HG02571 (cell line): ENCODE measurements around the gene SLC5A5.

ENCODE experiments used
- ATAC-seq: cut with Tn5 transposase; IDR thresholded peaks from one replicate; pipeline ENCODE4 v1.9.1; 2021; ENCODE audit warnings: mild to moderate bottlenecking, moderate library complexity; ENCODE audit not compliant: unreplicated experiment

SLC5A5 gene

DNA sequence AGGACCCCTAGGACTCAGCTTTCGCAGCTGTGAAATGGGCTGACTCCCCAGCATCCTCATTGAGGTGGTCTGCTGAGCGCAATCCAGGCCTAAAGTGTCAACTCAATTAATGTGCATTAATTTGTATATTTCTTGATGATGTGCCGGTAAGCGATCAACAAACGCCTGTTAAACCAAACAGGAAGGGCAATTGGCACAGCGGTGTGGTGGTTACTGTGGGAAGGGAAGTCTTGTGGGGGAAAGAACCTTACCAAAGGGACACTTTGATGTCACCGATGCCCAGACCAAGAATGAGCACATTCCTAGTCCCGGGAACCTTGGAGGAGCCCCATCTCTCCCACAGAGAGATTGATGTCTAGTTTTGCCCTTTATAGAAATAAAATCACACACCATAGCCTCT, 25.6 kb upstream of the SLC5A5 start:
- ATAC-seq: no peak

DNA sequence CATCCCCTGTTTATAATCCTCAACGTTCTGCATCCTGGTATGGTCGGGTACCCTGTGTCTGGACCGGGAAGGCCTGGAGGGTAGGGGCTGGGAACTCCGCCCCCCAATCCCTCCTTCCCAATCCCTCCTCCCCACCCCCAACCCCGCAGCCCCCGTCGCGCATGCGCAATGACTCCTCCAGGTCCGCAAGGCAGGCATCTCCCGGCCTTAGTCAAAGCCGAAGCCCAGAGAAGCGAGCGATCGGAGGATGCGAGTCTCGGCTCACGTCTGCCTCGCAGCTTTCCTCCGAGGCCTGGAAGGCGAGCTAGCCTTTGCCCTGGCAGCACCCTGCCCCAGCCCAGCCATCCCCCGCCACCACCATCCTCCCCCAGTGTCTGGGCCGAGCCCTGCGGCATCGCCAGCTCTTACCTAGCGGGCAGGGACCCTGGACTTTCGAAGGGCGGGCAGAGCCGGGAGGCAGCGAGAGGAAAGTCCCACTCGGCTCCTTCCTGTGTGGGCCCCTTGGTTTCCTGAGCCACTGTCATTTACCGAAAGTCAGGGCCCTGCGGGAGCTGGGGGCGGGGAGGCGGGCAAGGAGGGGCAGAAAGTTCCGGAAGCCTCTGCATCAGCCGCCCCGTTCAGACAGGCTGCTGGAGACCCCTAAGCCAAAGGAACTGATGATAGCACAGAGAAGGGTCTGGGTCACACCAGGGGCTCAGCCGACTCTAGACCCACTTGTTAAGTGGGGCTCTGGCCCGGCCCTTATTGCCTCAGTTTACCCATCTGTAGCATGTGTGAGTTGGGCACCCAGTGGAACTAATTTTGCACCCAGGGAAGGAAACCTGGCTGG, 24.0 kb upstream of the SLC5A5 start, which contains the start of gene JAK3:
JAK3 (minus strand) TSS at position 445 of the 829 bp plus-strand sequence. CDS start 3,565 bp downstream, outside the sequence.
- ATAC-seq: no peak

DNA sequence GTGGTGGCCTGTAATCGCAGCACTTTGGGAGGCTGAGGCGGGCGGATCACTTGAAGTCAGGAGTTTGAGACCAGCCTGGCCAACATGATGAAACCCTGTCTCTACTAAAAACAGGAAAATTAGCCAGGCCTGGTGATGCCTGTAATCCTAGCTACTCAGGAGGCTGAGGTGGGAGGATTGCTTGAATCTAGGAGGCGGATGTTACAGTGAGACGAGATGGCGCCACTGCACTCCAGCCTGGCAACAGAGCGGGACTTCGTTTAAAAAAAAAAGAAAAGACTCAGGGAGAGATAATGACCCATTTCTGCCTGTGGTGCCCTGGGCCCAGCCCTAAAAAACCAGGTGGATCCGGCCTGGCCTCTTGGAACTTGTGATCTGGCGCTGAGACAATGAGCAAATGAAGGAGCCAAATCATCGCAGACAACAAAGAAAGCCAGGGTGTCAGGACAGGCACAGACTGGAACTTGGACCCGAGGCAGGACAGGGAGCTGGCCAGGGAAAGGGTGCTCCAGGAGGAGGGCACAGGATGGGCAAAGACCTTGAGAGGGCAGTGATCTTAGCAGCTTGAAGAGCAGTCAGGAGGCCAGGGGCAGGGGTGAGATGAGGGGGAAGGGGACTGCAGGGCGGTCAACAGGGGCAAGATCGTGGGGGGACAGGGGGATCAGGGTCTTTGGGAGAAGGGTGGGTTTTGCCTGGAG, 23.0 kb upstream of the SLC5A5 start:
- no peak for ATAC-seq

DNA sequence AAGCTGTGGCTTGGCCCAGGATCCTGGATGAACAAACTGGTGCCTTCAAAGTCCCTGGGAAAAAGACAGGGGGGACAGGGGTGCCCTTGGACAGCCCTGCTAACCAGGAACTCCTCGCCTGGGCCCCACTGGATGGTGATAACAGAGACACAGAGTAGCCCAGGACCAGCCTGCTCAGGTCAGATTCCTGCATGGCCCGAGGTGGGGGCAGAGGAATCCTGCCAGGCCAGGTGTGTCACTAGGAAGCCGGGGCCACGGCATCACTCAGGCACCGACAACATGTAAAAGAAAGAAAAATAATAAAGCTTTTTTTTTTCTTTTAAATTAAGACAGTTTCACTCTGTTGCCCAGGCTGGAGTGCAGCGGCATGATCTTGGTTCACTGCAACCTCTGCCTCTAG, 17.7 kb upstream of the SLC5A5 start:
- no peak for ATAC-seq

DNA sequence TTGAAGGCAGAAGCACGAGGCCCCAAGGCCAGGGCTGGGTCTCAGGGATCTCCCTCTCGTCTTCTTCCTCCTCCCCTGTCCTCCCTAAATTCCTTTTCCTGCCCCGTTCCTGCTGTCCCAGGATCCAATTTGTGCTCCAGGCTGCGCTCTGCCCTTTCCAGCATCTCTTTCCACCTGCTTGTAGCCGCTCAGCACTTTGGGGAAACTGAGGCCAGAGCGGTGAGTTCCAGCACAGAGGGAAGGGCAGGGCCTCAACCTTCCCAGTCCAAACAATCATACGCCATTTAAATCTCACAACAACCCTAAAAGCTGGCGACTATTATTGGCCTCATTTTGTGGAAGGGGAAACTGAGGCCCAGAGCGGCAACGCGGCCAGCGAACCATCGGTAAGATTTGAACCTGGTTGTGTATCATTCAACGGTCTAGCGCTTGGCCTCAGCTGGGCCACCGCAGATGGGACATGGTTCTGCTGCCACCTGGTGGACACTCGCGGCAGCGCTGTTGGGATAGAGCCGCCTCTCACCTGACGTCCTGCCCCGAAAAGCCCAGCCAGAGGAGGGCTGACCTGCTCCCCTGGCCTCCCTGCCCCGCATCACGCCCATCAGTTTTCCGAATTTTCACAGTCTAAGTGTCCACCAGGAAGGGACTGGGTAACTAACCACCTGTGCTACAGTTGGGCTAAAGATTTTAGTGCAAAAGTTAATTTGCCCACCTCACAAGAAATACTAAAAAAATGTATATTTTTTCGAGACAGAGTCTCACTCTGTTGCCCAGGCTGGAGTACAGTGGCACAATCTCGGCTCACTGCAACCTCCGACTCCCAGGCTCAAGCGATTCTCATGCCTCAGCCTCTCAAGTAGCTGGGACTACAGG, 16.2 kb upstream of the SLC5A5 start:
- ATAC-seq: no peak

DNA sequence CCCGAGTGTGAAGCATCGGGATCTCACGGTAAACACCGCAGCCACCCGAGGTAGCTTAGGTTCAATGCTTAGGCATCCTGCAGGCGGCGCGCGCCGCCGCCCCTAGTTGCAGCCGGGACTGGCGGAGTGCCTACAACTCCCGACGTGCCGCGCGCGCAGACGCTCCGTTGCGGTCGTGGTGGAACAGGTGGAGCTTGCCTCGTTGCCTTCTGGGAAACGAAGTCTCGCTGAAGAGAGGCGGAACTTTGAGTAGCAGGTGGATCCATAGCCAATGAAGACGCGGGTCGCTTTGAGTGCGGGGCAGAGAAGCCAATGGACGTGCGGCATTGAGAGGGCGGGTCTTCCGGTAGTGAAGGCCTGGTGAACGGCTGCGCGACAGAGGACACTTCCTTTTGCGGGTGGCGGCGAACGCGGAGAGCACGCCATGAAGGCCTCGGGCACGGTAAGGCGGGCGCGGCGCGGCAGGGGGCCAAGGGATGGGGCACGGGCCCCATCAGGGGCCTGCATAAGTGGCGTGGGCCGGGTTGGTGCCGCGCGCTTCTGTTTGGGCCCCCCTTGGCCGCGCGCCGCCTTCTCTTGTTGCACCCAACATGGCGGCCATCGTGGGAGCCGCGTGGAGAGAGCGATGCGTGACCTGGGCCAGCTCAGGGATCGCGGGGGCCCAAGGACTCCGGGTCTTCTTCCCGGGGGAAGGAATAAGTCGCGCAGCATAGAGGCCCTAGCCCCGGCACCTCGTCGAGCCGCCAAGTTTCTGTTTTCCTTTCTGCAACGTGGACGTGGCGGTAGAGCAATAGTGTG, 12.0 kb upstream of the SLC5A5 start, which contains the start of gene RPL18A:
RPL18A (plus strand) TSS at position 378 of the 798 bp plus-strand sequence; CDS start at position 425, 47 bp downstream.
- peak; percentile 85 for ATAC-seq

DNA sequence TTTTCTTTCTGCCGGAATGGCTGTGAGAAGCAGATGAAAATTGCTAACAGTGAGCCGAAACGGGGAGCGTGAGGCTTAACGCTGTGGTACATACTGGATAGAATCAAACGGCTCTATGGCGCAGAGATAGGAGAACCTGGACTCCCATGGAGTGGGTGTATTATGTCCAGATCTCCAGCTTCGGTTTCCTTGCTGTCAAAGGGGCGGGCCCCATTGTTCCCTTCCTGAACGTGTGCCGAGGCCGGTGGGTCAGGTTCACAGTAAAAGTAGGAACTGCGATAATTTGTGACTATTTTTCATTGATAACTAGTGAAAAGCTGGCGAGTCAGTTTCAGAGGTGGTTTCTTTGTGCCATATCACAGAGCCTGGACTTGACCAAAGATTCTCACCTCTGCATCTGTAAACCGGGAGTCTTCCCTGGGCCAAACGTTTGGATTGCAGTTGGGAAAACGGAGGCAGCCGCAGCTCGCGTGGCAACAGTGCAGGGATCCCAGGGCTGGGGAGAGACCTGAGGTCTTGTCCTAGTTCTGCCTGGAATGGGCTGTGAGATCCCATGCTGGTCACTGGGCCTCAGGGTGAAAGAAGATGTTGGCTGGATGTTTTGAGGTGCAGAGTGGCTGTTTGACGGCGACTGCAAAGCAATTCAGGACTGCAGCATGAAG, 11.3 kb upstream of the SLC5A5 start:
- no peak for ATAC-seq

DNA sequence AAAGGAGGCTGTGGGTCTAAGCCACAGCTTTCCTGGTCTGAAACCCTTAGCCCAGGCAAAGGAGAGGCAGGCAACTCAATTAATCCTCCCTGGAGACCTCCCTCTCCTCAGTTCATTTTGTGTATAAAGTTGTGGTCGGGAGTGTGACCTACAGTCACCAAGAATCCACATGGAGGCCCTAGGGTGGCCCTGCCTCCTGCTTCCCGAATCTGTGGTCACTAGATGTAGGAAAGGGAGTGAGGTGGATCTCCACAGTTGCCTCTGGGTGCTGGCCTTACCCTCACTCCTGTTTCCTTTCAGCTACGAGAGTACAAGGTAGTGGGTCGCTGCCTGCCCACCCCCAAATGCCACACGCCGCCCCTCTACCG, 10.8 kb upstream of the SLC5A5 start:
- no peak for ATAC-seq

DNA sequence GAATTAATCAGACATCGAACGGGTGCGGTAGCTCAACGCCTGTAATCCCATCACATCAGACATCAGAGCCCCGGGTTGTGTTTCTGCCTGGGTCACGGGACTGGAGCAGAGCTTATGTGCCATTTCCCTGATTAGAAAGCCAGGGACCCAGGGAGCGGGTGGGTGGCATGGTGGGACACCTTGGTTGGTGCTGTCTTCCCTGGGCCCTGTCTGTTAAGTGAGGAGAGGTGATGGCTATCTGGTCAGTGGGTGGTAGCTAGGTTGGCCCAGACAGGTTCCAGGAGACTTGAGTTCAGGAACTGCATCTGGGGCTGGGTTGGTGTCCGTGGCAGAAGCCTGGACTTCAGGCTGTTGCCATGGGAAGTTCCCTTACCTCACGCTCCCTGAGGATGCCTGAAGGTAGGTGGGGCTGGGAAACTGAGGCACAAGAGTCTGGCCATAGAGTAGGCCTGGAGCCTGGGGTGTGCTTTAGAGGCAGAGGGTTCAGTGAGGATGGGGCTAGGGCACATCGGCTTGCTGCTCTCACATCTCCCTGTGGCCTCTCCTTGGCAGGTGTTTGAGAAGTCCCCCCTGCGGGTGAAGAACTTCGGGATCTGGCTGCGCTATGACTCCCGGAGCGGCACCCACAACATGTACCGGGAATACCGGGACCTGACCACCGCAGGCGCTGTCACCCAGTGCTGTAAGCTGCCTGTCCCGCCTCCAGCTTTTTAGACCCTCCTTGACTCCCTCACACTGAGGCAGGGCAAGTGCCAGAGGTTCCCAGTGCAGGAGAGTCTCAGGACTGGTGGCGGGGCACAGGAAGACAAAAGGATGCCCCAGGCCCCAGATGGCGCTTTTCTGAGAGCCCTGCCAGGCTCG, 10.0 kb upstream of the SLC5A5 start:
- ATAC-seq: no peak

DNA sequence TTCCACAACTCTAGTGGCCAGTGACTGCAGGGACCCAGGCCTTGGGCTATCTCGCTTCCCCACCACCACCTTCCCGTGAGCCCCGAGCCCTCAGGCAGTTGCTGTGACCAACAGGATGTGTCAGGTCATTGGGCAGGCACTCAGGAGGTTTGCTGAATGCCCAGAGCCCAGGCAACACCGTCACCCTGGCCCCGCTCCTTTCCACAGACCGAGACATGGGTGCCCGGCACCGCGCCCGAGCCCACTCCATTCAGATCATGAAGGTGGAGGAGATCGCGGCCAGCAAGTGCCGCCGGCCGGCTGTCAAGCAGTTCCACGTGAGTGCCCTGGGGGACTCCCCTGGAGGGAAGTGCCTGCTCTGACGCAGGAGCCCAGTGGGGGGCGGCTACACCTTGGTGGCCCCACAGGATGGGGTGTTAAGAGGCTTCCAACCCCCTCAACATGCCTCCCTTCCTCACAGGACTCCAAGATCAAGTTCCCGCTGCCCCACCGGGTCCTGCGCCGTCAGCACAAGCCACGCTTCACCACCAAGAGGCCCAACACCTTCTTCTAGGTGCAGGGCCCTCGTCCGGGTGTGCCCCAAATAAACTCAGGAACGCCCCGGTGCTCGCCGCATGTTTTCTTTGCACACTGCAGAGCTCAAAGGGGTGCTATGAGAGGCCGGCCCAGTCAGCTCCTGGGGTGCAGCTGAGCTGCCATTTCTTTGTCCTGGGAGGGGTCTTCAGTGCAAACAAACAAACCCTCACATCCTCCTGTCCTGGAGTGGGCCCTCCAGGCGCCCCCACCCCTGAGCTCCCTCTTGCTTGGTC, 8.8 kb upstream of the SLC5A5 start:
- no peak for ATAC-seq

DNA sequence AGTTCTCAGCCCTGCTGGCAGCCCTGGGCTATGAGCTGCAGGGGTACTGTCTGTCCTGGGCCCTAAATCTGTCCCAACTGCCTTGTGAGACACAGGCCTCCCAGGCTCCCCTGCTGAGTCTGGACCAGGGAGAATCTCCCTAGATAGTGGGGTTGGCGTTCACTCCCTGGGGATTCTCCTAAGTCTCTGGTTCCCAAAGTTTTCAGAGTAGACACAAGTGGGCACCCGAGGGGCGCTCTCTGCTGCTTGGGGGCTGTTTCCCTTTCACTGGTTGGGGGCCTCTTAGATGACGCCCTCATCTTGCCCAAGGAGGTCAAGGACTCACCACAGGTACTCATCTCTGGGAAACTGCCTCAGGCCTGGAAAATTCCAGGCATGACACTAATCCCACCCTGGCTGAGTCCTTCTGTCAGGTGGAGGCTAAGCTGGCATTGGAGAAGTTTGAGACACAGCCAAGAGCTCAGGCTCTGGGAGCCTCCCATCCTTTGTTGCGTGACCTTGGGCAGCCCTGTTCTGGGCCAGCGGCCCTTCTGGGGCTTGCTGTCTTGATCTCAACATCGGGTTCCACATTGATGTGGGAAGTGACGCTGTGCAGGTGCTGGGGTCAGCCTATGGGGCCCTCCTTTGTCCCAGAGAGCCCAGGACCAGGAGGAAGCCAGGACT, 8.1 kb upstream of the SLC5A5 start:
- no peak for ATAC-seq

DNA sequence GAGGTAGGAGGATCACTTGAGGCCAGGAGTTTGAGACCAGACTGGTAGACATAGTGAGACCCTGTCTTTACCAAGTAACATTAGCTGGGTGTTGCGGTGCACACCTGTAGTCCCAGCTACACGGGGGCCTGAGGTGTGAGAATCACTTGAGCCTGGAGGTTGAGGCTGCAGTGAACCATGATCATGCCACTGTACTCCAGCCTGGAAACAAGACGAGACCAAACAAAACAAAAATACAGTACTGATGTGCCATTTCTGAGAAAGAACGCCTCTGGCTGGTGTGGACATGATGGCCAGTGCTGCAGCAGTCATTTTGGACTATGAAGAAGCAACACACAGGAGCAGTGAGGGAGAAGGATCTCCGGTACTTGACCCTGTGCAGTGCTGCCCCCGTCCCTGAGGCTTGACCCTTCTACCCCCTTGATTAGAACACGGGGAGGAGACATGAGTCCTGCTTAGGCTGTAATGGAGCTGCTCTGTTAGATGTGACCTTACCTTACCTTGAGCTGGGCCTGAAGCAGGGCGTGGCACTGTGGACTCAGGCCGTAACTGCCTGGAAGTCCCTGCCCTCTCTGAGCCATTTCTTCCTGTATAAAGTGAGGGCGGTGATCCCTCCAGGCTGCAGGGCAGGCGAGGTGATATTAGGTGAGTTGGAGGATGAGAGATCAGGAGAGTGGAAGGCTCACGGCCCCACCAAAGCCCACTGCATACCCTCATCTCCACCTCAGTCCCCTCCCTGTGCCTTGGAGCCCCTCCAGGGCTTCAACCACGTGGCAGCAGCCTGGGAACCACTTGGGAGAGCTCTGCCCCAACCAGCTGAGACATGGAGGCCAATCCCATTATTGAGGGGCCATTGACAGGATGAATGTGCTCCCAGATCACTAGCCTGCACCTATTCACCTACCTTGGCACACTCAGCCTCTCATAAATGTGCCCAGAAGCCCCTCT, 6.1 kb upstream of the SLC5A5 start:
- ATAC-seq: no peak

DNA sequence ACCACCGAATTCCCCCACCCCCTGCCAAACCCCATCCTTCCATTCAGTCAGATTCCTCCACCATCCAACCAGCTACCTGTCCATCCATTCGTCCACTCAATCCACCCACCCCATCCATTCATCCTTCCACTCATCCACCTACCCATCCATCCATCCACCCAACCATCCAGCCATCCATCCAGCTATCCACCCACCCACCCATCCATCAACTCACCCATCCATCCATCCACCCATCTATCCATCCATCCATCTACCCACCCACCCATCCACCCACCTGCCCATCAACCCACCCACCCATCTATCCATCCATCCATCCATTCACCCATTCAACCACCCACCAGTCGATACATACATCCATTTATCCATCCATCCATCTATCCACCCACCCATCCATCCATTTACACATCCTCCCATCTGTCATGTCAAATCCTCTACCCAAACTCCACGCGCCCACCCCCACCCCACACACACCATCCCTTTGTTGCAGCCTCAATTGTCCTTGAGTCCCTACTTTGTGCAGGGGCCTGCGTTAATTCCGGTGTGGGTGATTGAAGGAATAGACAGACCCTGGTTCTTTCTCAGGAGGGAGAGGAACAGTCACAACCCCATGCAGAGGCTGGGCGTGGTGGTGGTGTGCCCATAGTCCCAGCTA, 5.3 kb upstream of the SLC5A5 start:
- no peak for ATAC-seq

DNA sequence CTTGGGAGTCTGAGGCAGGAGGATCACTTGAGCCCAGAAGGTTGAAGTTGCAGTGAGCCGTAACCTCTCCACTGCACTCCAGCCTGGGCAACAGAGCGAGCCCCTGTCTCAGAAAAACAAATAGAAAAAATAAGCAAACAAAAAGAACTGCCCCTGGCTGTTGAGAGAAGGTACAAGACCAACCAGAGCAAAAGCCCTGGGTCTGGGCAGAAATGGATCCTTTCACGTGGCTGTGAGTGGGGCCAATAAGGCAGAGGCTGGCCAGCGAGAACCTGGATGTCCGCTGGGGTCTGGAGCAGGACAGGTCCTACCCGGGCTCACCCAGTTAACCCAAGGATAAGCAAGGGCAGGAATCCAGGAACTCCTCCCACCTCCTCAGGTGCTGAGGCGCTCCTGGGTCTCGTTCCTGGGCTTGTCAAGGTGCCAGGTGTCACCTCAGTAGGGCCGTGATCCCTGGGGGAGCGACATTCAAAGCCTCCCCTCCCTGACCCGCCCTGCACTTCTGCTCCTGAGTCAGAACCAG, 4.7 kb upstream of the SLC5A5 start:
- ATAC-seq: no peak

DNA sequence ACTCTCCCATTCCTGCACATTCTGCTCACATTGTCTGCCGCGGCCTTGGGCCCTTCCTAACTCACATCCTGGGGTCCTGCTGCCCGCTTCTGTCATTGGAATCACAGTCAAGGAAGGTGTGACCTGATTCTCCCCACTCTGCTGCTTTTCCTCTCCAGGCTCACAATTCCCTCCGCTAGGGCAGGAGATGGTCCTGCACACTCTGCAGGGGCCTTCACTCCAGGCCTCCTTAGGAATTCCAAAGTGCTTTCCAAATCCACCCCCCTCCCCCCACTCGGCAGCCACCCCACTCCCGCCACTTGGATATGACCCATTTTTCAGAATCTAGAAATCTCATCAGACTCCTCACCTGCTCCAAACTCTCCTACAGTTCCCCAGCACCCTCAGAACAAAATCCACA, 3.1 kb upstream of the SLC5A5 start:
- no peak for ATAC-seq

DNA sequence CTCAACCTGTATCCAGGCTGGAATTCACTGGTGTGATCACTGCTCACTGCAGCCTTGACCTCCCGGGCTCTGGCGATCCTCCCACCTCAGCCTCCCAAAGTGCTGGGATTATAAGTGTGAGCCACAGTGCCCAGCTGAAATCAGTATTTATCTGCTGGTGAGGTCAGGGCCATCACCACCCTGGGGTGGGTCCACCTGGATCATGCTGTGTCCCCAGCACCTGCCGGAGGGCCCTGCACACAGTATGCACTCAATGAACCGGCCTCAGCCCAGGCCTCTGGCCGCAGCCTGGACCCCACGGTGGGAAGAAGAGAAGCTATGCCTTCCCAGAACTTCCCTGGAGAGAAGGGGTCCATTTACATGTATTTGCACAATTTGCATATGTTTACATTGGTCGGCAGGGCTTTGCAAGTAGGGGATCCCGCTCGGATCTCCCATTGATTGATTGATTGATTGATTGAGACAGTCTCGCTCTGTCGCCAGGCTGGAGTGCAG, 2.6 kb upstream of the SLC5A5 start:
- ATAC-seq: no peak
